HEK293T (cell line): ENCODE results near the gene VTI1A.

Experiments used
- ARNT ChIP-seq: fragments of 450-650 bp; IDR thresholded peaks from 2 replicates; pipeline ENCODE4 v1.6.1; 2017; ENCODE audit warnings: mild to moderate bottlenecking
- BHLHE40 ChIP-seq: fragments of 450-650 bp; IDR thresholded peaks from 2 replicates; pipeline ENCODE4 v1.6.1; 2016; ENCODE audit warnings: mild to moderate bottlenecking, moderate library complexity, borderline replicate concordance
- ELF4 ChIP-seq: fragments of 450-650 bp; IDR thresholded peaks from 2 replicates; pipeline ENCODE4 v1.6.1; 2017; ENCODE audit warnings: antibody characterized with exemption
- FOXA1 ChIP-seq: fragments of 450-650 bp; IDR thresholded peaks from 2 replicates; pipeline ENCODE4 v1.6.1; 2016; ENCODE audit warnings: mild to moderate bottlenecking
- FOXK2 ChIP-seq: fragments of 450-650 bp; IDR thresholded peaks from 2 replicates; pipeline ENCODE4 v1.6.1; 2016; ENCODE audit warnings: mild to moderate bottlenecking
- FOXM1 ChIP-seq: fragments of 450-650 bp; IDR thresholded peaks from 2 replicates; pipeline ENCODE4 v1.6.1; 2017; ENCODE audit warnings: mild to moderate bottlenecking, borderline replicate concordance
- HDGF ChIP-seq: fragments of 450-650 bp; IDR thresholded peaks from 2 replicates; pipeline ENCODE4 v1.6.1; 2017; ENCODE audit warnings: antibody characterized with exemption, borderline replicate concordance
- NFRKB ChIP-seq: fragments of 450-650 bp; IDR thresholded peaks from 2 replicates; pipeline ENCODE4 v1.6.1; 2016; ENCODE audit warnings: mild to moderate bottlenecking, moderate library complexity
- PKNOX1 ChIP-seq: fragments of 450-650 bp; IDR thresholded peaks from 2 replicates; pipeline ENCODE4 v1.6.1; 2016
- SP1 ChIP-seq: fragments of 450-650 bp; IDR thresholded peaks from 2 replicates; pipeline ENCODE4 v1.6.1; 2017
- SUZ12 ChIP-seq: fragments of 450-650 bp; IDR thresholded peaks from 2 replicates; pipeline ENCODE4 v1.6.1; 2016; ENCODE audit warnings: mild to moderate bottlenecking
- TARDBP ChIP-seq: fragments of 450-650 bp; IDR thresholded peaks from 2 replicates; pipeline ENCODE4 v1.6.1; 2016
- ZNF384 ChIP-seq: fragments of 450-650 bp; IDR thresholded peaks from 2 replicates; pipeline ENCODE4 v1.6.1; 2016

GRCh38 chr10:112616647-112617046 is 169.6 kb downstream of the VTI1A start:
- TF ChIP-seq ARNT (no peak), ZNF384 (no peak), BHLHE40 (no peak), SUZ12 (no peak), FOXM1 (no peak), HDGF (no peak), SP1 (no peak), FOXK2 (no peak), FOXA1 (no peak), TARDBP (no peak), NFRKB (no peak), PKNOX1 (no peak), ELF4 (no peak)
